AG09319 (cell line): ENCODE measurements around the gene PXMP4.

Experiments used
- DNase-seq: peaks from one replicate; pipeline ENCODE4 v3.0.0-alpha.2; 2010; ENCODE audit warnings: low read depth; ENCODE audit errors: extremely low read depth
- CTCF ChIP-seq: IDR thresholded peaks from 2 replicates; pipeline ENCODE4 v1.5.1; 2011; ENCODE audit warnings: low read depth, mild to moderate bottlenecking, inconsistent platforms, low read length, moderate library complexity

PXMP4 gene, protein sequence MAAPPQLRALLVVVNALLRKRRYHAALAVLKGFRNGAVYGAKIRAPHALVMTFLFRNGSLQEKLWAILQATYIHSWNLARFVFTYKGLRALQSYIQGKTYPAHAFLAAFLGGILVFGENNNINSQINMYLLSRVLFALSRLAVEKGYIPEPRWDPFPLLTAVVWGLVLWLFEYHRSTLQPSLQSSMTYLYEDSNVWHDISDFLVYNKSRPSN

DNA sequence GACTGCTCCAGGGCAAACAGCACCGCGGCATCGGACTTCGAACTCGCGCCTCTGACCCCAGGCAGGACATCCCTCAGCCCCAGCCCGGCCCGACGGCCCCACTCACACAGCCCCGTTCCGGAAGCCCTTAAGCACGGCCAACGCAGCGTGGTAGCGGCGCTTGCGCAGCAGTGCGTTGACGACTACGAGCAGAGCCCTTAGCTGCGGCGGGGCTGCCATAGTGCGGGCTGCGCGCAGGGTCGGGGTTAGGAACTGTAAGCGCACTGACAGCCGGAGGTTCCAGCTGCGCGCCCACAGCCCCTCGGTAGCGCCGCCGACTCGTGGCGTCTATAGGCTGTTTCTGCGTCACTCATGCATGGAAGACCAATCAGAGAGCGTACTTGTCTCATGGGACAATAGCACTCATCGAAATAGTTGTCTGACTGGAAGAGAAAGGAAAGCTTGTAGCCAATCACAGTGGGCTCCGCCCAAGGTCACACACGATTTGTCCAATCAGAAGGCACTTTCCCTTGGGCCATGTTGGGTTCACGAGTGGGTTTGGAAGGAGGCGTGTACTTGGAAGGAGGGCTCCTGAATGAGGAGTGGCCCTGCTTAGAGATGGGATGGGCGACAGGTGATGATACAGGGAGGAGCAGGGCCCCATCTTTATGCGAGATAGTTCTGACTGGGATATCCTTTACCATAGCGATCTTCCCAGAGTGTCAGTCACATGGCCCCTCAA lies at the start of gene PXMP4:
PXMP4 (minus strand) TSS at position 322 of the 721 bp plus-strand sequence; CDS start at position 219, 103 bp downstream.
- TF ChIP-seq CTCF, result no peak
- peak; percentile 95 for DNase-seq

DNA sequence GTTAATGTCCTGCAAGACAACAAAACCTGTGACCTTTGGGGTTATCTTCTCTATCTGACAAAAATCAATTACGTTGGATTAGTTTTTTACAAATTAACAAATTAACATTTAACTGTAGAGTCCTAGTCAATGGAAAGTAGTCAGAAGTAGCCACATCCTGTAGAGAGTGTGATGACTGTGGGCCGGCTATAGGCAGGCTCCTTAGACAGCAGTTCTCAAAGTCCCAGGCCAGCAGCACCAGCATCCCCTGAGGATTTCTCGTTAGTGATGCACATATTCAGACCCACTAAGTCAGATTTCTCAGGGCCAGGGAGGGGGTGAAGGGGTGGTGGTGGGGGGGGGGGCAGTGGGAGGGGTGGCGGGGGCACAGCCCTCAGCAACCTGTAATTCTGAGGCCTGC lies 48.9 kb upstream of the PXMP4 start:
- no peak for DNase-seq
- no peak for TF ChIP-seq CTCF

DNA sequence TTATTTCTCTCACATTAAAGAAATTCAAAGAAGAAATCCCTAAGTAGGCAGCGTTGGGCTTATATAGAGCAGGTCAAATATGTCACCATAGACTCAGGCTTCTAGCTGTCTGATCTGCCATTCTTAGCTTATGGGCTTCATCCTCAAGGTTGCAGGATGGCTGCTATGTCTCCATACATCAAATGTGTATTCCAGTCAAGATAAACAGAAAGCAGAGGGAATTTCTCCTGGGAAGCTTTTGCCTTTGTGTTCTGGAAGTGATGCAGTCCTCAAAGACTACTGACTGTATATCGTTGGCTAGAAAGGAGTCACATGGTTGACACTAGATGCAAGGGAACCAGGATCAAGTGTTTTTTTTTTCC lies 47.6 kb upstream of the PXMP4 start:
- no peak for DNase-seq

DNA sequence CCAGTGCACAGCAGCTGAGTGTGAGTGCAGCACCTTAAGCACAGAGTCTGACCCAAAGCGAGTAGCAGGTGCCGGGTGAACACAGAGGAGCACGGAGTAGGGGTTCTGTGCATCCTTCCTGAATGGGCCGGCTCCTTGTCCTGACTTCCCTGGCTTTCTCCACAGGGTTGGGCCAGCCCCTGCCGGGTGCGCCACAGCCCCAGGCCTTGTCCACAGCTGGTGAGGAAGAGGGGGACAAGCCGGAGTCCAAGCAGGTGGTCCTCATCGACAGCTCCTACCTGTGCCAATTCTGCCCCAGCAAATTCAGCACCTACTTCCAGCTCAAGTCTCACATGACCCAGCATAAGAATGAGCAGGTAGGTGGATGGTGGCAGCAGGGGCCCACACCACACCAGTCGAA lies 46.6 kb upstream of the PXMP4 start:
- no peak for TF ChIP-seq CTCF
- DNase-seq, result no peak

More for the DNA sequence above, 47.6 kb upstream of the PXMP4 start:
- no peak for TF ChIP-seq CTCF

GRCh38 chr20:33765592-33765991 lies 45.5 kb upstream of the PXMP4 start:
- no peak for DNase-seq
- TF ChIP-seq CTCF, result no peak

DNA sequence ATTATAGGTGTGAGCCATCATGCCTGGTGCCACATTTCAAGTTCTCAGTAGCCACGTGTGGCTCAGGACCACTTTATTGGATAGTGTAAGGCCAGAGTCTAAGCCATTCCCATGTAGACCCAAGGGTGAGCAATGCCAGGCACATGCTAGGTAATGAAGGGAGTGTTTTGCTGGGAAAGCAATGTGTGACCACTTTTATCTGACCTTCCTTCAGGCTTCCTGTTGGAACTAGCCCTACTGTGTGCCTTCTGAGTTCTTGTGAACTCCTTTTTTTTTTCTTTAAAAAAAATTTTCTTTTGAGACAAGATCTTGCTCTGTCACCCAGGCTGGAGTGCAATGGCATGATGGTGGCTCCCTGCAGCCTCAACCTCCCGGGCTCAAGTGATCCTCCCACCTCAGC lies 45.0 kb upstream of the PXMP4 start:
- no peak for TF ChIP-seq CTCF
- DNase-seq, result no peak

GRCh38 chr20:33761698-33762250 lies 41.7 kb upstream of the PXMP4 start:
- TF ChIP-seq CTCF, result no peak
- DNase-seq, result no peak
